ENCODE data around the gene RTL1. TPM values are rescaled to one million over a fixed set of nuclear protein-coding genes. Genes with fewer than 3 reads are reported as not detected.
A peak's percentile ranks its signal among the peaks of the same experiment; 100 is the strongest.

Gene RTL1
- total and polyA plus RNA-seq, 7 donors, result not detected

GRCh38 chr14:100885196-100885595 is 18.3 kb downstream of the RTL1 start:
- Histone ChIP-seq H3K4me3 (no peak overlapping the region), H3K27ac (no peak overlapping the region), H3K36me3 (no peaks in the 10 kb centered on the region), H3K4me1 (peaks cover 0 to 14% (median 8%) of the 10 kb centered on the region in 4 donors), H3K27me3 (no peaks in the 10 kb centered on the region), H3K9me3 (no peaks in the 10 kb centered on the region)
- DNase-seq, result peak; percentile 19
- TF ChIP-seq POLR2AphosphoS5 (IDR thresholded peaks at IDR 0.05) (no peak), CTCF (IDR thresholded peaks at IDR 0.05) (no peak), EP300 (IDR thresholded peaks at IDR 0.05) (no peak), POLR2A (IDR thresholded peaks at IDR 0.05) (no peak)
- WGBS, 2 donors, result 83 to 84% methylated on average over 2 of the region's 2 CpGs
- intact Hi-C loops (cut with DNase I), result no loop called here

- TF ChIP-seq EP300 (IDR thresholded peaks at IDR 0.05) (no peak), POLR2AphosphoS5 (IDR thresholded peaks at IDR 0.05) (no peak), CTCF (IDR thresholded peaks at IDR 0.05) (no peak), POLR2A (IDR thresholded peaks at IDR 0.05) (no peak)
- Histone ChIP-seq H3K27ac (no peak overlapping the region), H3K9me3 (no peaks in the 10 kb centered on the region), H3K27me3 (no peaks in the 10 kb centered on the region), H3K4me3 (no peak overlapping the region), H3K36me3 (no peaks in the 10 kb centered on the region), H3K4me1 (peaks cover 0 to 14% (median 8%) of the 10 kb centered on the region in 4 donors)
- 94 to 95% methylated on average over 13 of the region's 13 CpGs for WGBS, 2 donors
- intact Hi-C loops (cut with DNase I), result no loop called here
- peak; percentile 43 for DNase-seq
Measured at GRCh38 chr14:100884456-100884855, 19.1 kb downstream of the RTL1 start.

- 95 to 96% methylated on average over 11 of the region's 11 CpGs for WGBS, 2 donors
- intact Hi-C loops (cut with DNase I), result no loop called here
Measured at GRCh38 chr14:100883789-100884101, 19.8 kb downstream of the RTL1 start.

GRCh38 chr14:100882991-100883788 is 20.3 kb downstream of the RTL1 start:
- intact Hi-C loops (cut with DNase I), result no loop called here
- H3K27ac ChIP-seq, result no peak overlapping the region
- no peaks in the 10 kb centered on the region for H3K36me3 ChIP-seq
- TF ChIP-seq POLR2A (IDR thresholded peaks at IDR 0.05) (no peak), CTCF (IDR thresholded peaks at IDR 0.05) (no peak), POLR2AphosphoS5 (IDR thresholded peaks at IDR 0.05) (no peak), EP300 (IDR thresholded peaks at IDR 0.05) (no peak)
- H3K9me3 ChIP-seq, result no peaks in the 10 kb centered on the region
- 95% methylated on average over 46 of the region's 46 CpGs for WGBS, 2 donors
- H3K4me1 ChIP-seq, result peaks cover 0 to 8% (median 6%) of the 10 kb centered on the region in 4 donors
- DNase-seq, result no peak
- H3K4me3 ChIP-seq, result no peak overlapping the region
- H3K27me3 ChIP-seq, result peaks cover 0 to 4% (median 0%) of the 10 kb centered on the region in 3 donors

More at GRCh38 chr14:100883789-100884101, 19.8 kb downstream of the RTL1 start:
- no peak for TF ChIP-seq POLR2AphosphoS5 (IDR thresholded peaks at IDR 0.05)
- no peak for TF ChIP-seq POLR2A (IDR thresholded peaks at IDR 0.05)
- no peak for TF ChIP-seq CTCF (IDR thresholded peaks at IDR 0.05)
- TF ChIP-seq EP300 (IDR thresholded peaks at IDR 0.05), result no peak
- peaks cover 0 to 11% (median 8%) of the 10 kb centered on the region in 4 donors for H3K4me1 ChIP-seq
- H3K9me3 ChIP-seq, result no peaks in the 10 kb centered on the region
- no peaks in the 10 kb centered on the region for H3K27me3 ChIP-seq
- DNase-seq, result peak; percentile 56
- H3K27ac ChIP-seq, result no peak overlapping the region
- H3K36me3 ChIP-seq, result no peaks in the 10 kb centered on the region
- H3K4me3 ChIP-seq, result no peak overlapping the region
